Thyroid gland (tissue), 4 donors: ENCODE measurements around the gene DNAH8.

Source experiments
- CTCF ChIP-seq, 6 experiments: fragments of 200-600 bp in 3 of 6; fragments of 450-650 bp in 3 of 6; sonication (generic) in 3 of 6; IDR thresholded peaks; one replicate each; pipeline ENCODE4 v1.5.1; 2016 to 2019; ENCODE audit warnings: antibody characterized with exemption in 6 of 6, mild to moderate bottlenecking in 2 of 6, inconsistent platforms in 1 of 6, moderate library complexity in 1 of 6
- POLR2A ChIP-seq, 2 donors: fragments of 450-650 bp; IDR thresholded peaks; one replicate each; pipeline ENCODE4 v1.6.1; 2017; ENCODE audit warnings: antibody characterized with exemption in 2 of 2, mild to moderate bottlenecking in 2 of 2, moderate library complexity in 1 of 2

- TF ChIP-seq POLR2A (IDR thresholded peaks at IDR 0.05) (no peak), CTCF (IDR thresholded peaks at IDR 0.05) (no peak)
These were observed 10.5 kb downstream of the DNAH8 start for GRCh38 chr6:38725414-38726183.
